SU-DHL-6 (cell line): ENCODE measurements around the gene NAV3.

Experiments
- CTCF ChIP-seq: fragments of 200-600 bp; sonication (generic); IDR thresholded peaks from one replicate; pipeline ENCODE4 v1.5.1; 2017; ENCODE audit warnings: antibody characterized with exemption, mild to moderate bottlenecking, low read length, moderate library complexity; ENCODE audit not compliant: insufficient read depth, poor library complexity, severe bottlenecking
- EZH2phosphoT487 ChIP-seq: fragments of 200-600 bp; sonication (generic), shearing (Covaris generic); conservative IDR thresholded peaks from 2 replicates; pipeline ENCODE4 v1.6.1; 2018; ENCODE audit warnings: mild to moderate bottlenecking, antibody characterized with exemption, low read length, moderate library complexity, mixed read lengths

GRCh38 chr12:78171061-78171460, 340.4 kb downstream of the NAV3 start:
- no peak for TF ChIP-seq CTCF
- no peak for TF ChIP-seq EZH2phosphoT487
